A673 (cell line): ENCODE measurements around the gene CAGE1. TPM values are rescaled to one million over a fixed set of nuclear protein-coding genes. Genes with fewer than 3 reads are reported as not detected.
"Not testable (repeated sequence)": the region's sequence is repeated elsewhere in the genome, so short reads cannot be mapped to it uniquely, and the experiment has no call there.

Experiments
- BruUV-seq: library from RNA; stranded (reverse); fragments of 400-500 nt; replicated peaks from 2 replicates; lab custom pipeline; 2021; lab: Mats Ljungman, UMichigan
- CTCF ChIA-PET: fragments of 300-600 bp; sonication (Branson Sonifier 250); formaldehyde crosslinking; loops from one replicate; lab custom pipeline; 2022; ENCODE audit warnings: antibody characterized with exemption; lab: Charles Lee
- POLR2A ChIA-PET: fragments of 300-600 bp; sonication (Branson Sonifier 250); formaldehyde crosslinking; loops from one replicate; lab custom pipeline; 2022; ENCODE audit warnings: antibody characterized with exemption; ENCODE audit not compliant: low non-redundant PET; lab: Charles Lee
- DNase-seq: peaks from one replicate; pipeline ENCODE4 v3.0.0-alpha.2; 2015; ENCODE audit warnings: low spot score
- H3K27ac ChIP-seq: fragments of 200-600 bp; sonication (generic); 2 replicates; pipeline ENCODE4 v1.5.1; 2016; ENCODE audit warnings: mixed run types, low read depth, mild to moderate bottlenecking, mixed read lengths, antibody characterized with exemption, low read length; ENCODE audit not compliant: poor library complexity, severe bottlenecking
- H3K27me3 ChIP-seq: fragments of 200-600 bp; sonication (generic); replicated peaks from 2 replicates; pipeline ENCODE4 v1.6.1; 2017; ENCODE audit warnings: mixed run types, low read depth, mild to moderate bottlenecking, mixed read lengths, antibody characterized with exemption, low read length; ENCODE audit not compliant: insufficient read depth, poor library complexity
- H3K36me3 ChIP-seq: fragments of 200-600 bp; sonication (generic); 2 replicates; pipeline ENCODE4 v1.6.1; 2016; ENCODE audit warnings: mixed run types, mild to moderate bottlenecking, mixed read lengths, antibody characterized with exemption, low read length; ENCODE audit not compliant: insufficient read depth, poor library complexity, severe bottlenecking
- H3K4me1 ChIP-seq: fragments of 200-600 bp; sonication (generic); 2 replicates; pipeline ENCODE4 v1.6.1; 2017; ENCODE audit warnings: mixed run types, mild to moderate bottlenecking, mixed read lengths, antibody characterized with exemption, low read length; ENCODE audit not compliant: insufficient read depth, poor library complexity, severe bottlenecking
- H3K4me3 ChIP-seq: fragments of 200-600 bp; sonication (generic); 2 replicates; pipeline ENCODE4 v1.5.1; 2016; ENCODE audit warnings: low read depth, mixed run types, mild to moderate bottlenecking, mixed read lengths, low read length; ENCODE audit not compliant: poor library complexity, severe bottlenecking
- H3K9me3 ChIP-seq: fragments of 200-600 bp; sonication (generic); 2 replicates; pipeline ENCODE4 v1.6.1; 2016; ENCODE audit warnings: mixed run types, low read depth, mild to moderate bottlenecking, mixed read lengths, antibody characterized with exemption, low read length; ENCODE audit not compliant: poor library complexity, severe bottlenecking
- EZH2 ChIP-seq: fragments of 200-600 bp; sonication (generic); IDR thresholded peaks from 2 replicates; pipeline ENCODE4 v1.6.1; 2017; ENCODE audit warnings: borderline replicate concordance, low read depth, mild to moderate bottlenecking, mixed read lengths, antibody characterized with exemption, low read length; ENCODE audit not compliant: poor library complexity, severe bottlenecking
- intact Hi-C: fragments of 100-400 bp; cut with micrococcal nuclease; formaldehyde crosslinking; loops from one replicate; pipeline ENCODE4 v1.10.0; 2022; ENCODE audit not compliant: unreplicated experiment
- total RNA-seq: library from RNA; stranded (reverse); gene quantifications from 2 replicates; pipeline ENCODE4 v1.2.3, GENCODE V29; 2021
- TF ChIP-seq, protein P1 (sequence below): fragments of 300-800, 200-600 bp; sonication (generic); conservative IDR thresholded peaks from 2 replicates; pipeline ENCODE4 v1.5.1; 2017; ENCODE audit warnings: low read depth, mild to moderate bottlenecking, antibody characterized with exemption, low read length, moderate library complexity, mixed read lengths

The CAGE1 gene
- total RNA-seq, 1 experiment from 2014 or later: 0.19 TPM

- Histone ChIP-seq H3K27ac (no peak overlapping the region), H3K27me3 (no peaks in the 10 kb centered on the region), H3K9me3 (no peaks in the 10 kb centered on the region), H3K4me1 (no peaks in the 10 kb centered on the region), H3K4me3 (no peak overlapping the region), H3K36me3 (no peaks in the 10 kb centered on the region)
- no peak for DNase-seq
- no TSS peak for BruUV-seq
- intact Hi-C loops: no loop called here
- TF ChIP-seq EZH2: no peak
- TF ChIP-seq, protein P1, sequence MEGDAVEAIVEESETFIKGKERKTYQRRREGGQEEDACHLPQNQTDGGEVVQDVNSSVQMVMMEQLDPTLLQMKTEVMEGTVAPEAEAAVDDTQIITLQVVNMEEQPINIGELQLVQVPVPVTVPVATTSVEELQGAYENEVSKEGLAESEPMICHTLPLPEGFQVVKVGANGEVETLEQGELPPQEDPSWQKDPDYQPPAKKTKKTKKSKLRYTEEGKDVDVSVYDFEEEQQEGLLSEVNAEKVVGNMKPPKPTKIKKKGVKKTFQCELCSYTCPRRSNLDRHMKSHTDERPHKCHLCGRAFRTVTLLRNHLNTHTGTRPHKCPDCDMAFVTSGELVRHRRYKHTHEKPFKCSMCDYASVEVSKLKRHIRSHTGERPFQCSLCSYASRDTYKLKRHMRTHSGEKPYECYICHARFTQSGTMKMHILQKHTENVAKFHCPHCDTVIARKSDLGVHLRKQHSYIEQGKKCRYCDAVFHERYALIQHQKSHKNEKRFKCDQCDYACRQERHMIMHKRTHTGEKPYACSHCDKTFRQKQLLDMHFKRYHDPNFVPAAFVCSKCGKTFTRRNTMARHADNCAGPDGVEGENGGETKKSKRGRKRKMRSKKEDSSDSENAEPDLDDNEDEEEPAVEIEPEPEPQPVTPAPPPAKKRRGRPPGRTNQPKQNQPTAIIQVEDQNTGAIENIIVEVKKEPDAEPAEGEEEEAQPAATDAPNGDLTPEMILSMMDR: no peak
- CTCF ChIA-PET: no interaction called here
- POLR2A ChIA-PET: no interaction called here
These were observed 65.0 kb downstream of the CAGE1 start for GRCh38 chr6:7324520-7324919.

- POLR2A ChIA-PET: no interaction called here
- CTCF ChIA-PET: no interaction called here
- intact Hi-C loops: no loop called here
- no peak for DNase-seq
- Histone ChIP-seq H3K27ac (no peak overlapping the region), H3K4me3 (no peak overlapping the region), H3K36me3 (no peaks in the 10 kb centered on the region), H3K9me3 (no peaks in the 10 kb centered on the region), H3K4me1 (no peaks in the 10 kb centered on the region), H3K27me3 (no peaks in the 10 kb centered on the region)
- BruUV-seq: no TSS peak
- TF ChIP-seq, protein P1: no peak
- no peak for TF ChIP-seq EZH2
These were observed 66.5 kb downstream of the CAGE1 start for GRCh38 chr6:7323074-7323473.

DNA sequence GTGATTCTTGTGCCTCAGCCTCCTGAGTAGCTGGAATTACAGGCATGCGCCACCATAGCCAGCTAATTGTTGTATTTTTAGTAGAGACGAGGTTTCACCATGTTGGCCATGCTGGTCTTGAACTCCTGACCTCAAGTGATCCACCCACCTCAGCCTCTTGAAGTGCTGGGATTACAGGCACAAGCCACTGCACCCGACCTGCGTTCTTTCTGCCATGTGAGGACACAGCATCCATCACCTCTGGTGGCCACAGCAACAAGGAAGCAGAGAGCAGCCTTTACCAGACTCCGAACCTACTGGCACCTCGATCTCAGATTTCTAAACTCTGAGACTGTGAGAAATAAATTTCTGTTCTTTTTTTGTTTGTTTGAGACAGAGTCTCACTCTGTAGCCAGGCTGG lies 67.7 kb downstream of the CAGE1 start:
- CTCF ChIA-PET, DNase-seq, H3K27me3 ChIP-seq, BruUV-seq, H3K27ac ChIP-seq, intact Hi-C loops, POLR2A ChIA-PET, H3K9me3 ChIP-seq, H3K4me1 ChIP-seq, H3K4me3 ChIP-seq, H3K36me3 ChIP-seq: not testable (repeated sequence)

- CTCF ChIA-PET: interaction anchor here (0.6 kb wide), 2 partner anchors 14 to 19 kb away, joined by 3 to 4 read pairs; no protein-coding TSS in a partner anchor
- intact Hi-C loops: not testable (repeated sequence)
These were observed 70.1 kb downstream of the CAGE1 start for GRCh38 chr6:7319406-7319805.

More at GRCh38 chr6:7319406-7319805, 70.1 kb downstream of the CAGE1 start:
- H3K4me3 ChIP-seq, BruUV-seq, H3K27ac ChIP-seq, H3K4me1 ChIP-seq, H3K27me3 ChIP-seq, POLR2A ChIA-PET, DNase-seq, H3K36me3 ChIP-seq, H3K9me3 ChIP-seq: not testable (repeated sequence)
